Upper lobe of right lung (tissue), 1 donor: ENCODE data around the gene NTM. TPM values are rescaled to one million over a fixed set of nuclear protein-coding genes. Genes with fewer than 3 reads are reported as not detected.

Source experiments
- ATAC-seq: fragments of 200-7000 bp; cut with Tn5 transposase; one replicate; pipeline ENCODE4 v1.9.1; 2020; ENCODE audit warnings: mild to moderate bottlenecking, moderate library complexity
- DNase-seq: peaks from one replicate; pipeline ENCODE4 v3.0.0-alpha.2; 2020
- H3K27ac ChIP-seq: fragments of 200-600 bp; one replicate; pipeline ENCODE4 v1.8.0; 2022
- H3K27me3 ChIP-seq: fragments of 200-600 bp; one replicate; pipeline ENCODE4 v1.8.0; 2022; ENCODE audit warnings: mild to moderate bottlenecking
- H3K36me3 ChIP-seq: fragments of 200-600 bp; one replicate; pipeline ENCODE4 v1.8.0; 2022
- H3K4me1 ChIP-seq: fragments of 200-600 bp; one replicate; pipeline ENCODE4 v1.8.0; 2022
- H3K4me3 ChIP-seq: fragments of 200-600 bp; one replicate; pipeline ENCODE4 v1.8.0; 2022; ENCODE audit warnings: mild to moderate bottlenecking
- H3K9me3 ChIP-seq: fragments of 200-600 bp; one replicate; pipeline ENCODE4 v1.8.0; 2022
- CTCF ChIP-seq: fragments of 200-600 bp; IDR thresholded peaks from one replicate; pipeline ENCODE4 v1.8.0; 2022; ENCODE audit warnings: antibody characterized with exemption
- intact Hi-C: fragments of 100-400 bp; cut with DNase I; formaldehyde crosslinking; loops from one replicate; pipeline ENCODE4 v1.11.0; 2022
- total RNA-seq: library from RNA; stranded (reverse); fragmentation: NEBNext Ultra II Directional; extraction: Animal tissue kit (Norgen Biotek cat#: 25700); gene quantifications from one replicate; pipeline ENCODE4 v1.2.1, GENCODE V29; 2021
- donor health status: DM: no; HTN: yes; CAD: no; lungs with severe emphysema.

NTM gene
- total RNA-seq, 1 donor from 2014 or later = 3.7 TPM

GRCh38 chr11:131597890-131598289 lies 227.5 kb downstream of the NTM start:
- TF ChIP-seq CTCF = no peak

GRCh38 chr11:131598305-131598704 lies 227.9 kb downstream of the NTM start:
- intact Hi-C loops = no loop called here
- H3K36me3 ChIP-seq = no peaks in the 10 kb centered on the region

More at GRCh38 chr11:131597890-131598289, 227.5 kb downstream of the NTM start:
- no peaks in the 10 kb centered on the region for H3K4me1 ChIP-seq
- no peak overlapping the region for H3K4me3 ChIP-seq
- no peaks in the 10 kb centered on the region for H3K36me3 ChIP-seq
- H3K27me3 ChIP-seq = no peaks in the 10 kb centered on the region
- no peaks in the 10 kb centered on the region for H3K9me3 ChIP-seq
- intact Hi-C loops = no loop called here
- no peak for ATAC-seq
- H3K27ac ChIP-seq = no peak overlapping the region
- no peak for DNase-seq

GRCh38 chr11:131599285-131599684 lies 228.9 kb downstream of the NTM start:
- no peak for DNase-seq
- no peak for TF ChIP-seq CTCF
- H3K4me3 ChIP-seq = no peak overlapping the region
- intact Hi-C loops = no loop called here
- no peaks in the 10 kb centered on the region for H3K4me1 ChIP-seq
- H3K9me3 ChIP-seq = no peaks in the 10 kb centered on the region
- ATAC-seq = no peak
- no peaks in the 10 kb centered on the region for H3K36me3 ChIP-seq
- H3K27me3 ChIP-seq = no peaks in the 10 kb centered on the region
- H3K27ac ChIP-seq = no peak overlapping the region

More at GRCh38 chr11:131598305-131598704, 227.9 kb downstream of the NTM start:
- ATAC-seq (no peak), DNase-seq (no peak)
- Histone ChIP-seq H3K27me3 (no peaks in the 10 kb centered on the region), H3K9me3 (no peaks in the 10 kb centered on the region), H3K4me1 (no peaks in the 10 kb centered on the region), H3K4me3 (no peak overlapping the region), H3K27ac (no peak overlapping the region)
- no peak for TF ChIP-seq CTCF

GRCh38 chr11:131600628-131601027 lies 230.2 kb downstream of the NTM start:
- ATAC-seq (no peak), DNase-seq (no peak)
- intact Hi-C loops = no loop called here
- TF ChIP-seq CTCF = no peak
- no peak overlapping the region for H3K27ac ChIP-seq
- H3K36me3 ChIP-seq = no peaks in the 10 kb centered on the region
- H3K4me1 ChIP-seq = no peaks in the 10 kb centered on the region
- H3K4me3 ChIP-seq = no peak overlapping the region
- H3K27me3 ChIP-seq = no peaks in the 10 kb centered on the region
- H3K9me3 ChIP-seq = no peaks in the 10 kb centered on the region

- ATAC-seq (no peak), DNase-seq (no peak)
- no peaks in the 10 kb centered on the region for H3K36me3 ChIP-seq
- H3K4me1 ChIP-seq = no peaks in the 10 kb centered on the region
- H3K27ac ChIP-seq = no peak overlapping the region
- H3K9me3 ChIP-seq = no peaks in the 10 kb centered on the region
- intact Hi-C loops = no loop called here
- H3K4me3 ChIP-seq = no peak overlapping the region
- TF ChIP-seq CTCF = no peak
- H3K27me3 ChIP-seq = no peaks in the 10 kb centered on the region
Measured at GRCh38 chr11:131601586-131601985, 231.2 kb downstream of the NTM start.

GRCh38 chr11:131602431-131602830 lies 232.0 kb downstream of the NTM start:
- ATAC-seq (no peak), DNase-seq (no peak)
- Histone ChIP-seq H3K27ac (no peak overlapping the region), H3K9me3 (no peaks in the 10 kb centered on the region), H3K36me3 (no peaks in the 10 kb centered on the region), H3K27me3 (no peaks in the 10 kb centered on the region), H3K4me1 (no peaks in the 10 kb centered on the region), H3K4me3 (no peak overlapping the region)
- intact Hi-C loops = no loop called here
- no peak for TF ChIP-seq CTCF
